DOHH2 (cell line): ENCODE measurements around the gene FIGNL2.

Source experiments
- EZH2phosphoT487 ChIP-seq: fragments of 200-600 bp; sonication (generic); IDR thresholded peaks from 2 replicates; pipeline ENCODE4 v1.6.1; 2017; ENCODE audit warnings: borderline replicate concordance, mild to moderate bottlenecking, antibody characterized with exemption, low read length, moderate library complexity, mixed read lengths
- TF ChIP-seq, protein P1 (sequence below): fragments of 200-600 bp; sonication (generic); IDR thresholded peaks from one replicate; pipeline ENCODE4 v1.5.1; 2014; ENCODE audit warnings: antibody characterized with exemption, mild to moderate bottlenecking, low read depth, low read length; ENCODE audit not compliant: poor library complexity, severe bottlenecking

DNA sequence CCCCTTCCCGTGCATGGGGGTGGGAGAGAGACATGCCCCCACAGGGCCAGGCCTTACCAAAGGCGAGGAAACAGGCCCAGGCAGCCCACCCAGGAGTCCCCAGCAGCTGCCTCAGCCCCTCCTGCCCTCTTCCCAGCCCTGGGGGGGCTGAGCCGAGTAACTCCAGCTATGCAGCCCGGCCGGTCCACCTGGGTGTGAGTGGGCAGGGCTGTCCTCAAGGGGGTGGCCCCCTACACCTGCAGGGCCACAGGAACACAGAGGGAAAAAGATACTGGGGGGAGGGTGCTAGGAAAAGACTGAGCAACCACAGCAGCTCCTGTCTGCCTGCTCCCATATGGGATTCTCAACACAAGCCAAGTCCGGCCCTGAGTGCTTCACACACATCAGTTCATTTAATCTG is 7.6 kb downstream of the FIGNL2 start:
- TF ChIP-seq, protein P1, sequence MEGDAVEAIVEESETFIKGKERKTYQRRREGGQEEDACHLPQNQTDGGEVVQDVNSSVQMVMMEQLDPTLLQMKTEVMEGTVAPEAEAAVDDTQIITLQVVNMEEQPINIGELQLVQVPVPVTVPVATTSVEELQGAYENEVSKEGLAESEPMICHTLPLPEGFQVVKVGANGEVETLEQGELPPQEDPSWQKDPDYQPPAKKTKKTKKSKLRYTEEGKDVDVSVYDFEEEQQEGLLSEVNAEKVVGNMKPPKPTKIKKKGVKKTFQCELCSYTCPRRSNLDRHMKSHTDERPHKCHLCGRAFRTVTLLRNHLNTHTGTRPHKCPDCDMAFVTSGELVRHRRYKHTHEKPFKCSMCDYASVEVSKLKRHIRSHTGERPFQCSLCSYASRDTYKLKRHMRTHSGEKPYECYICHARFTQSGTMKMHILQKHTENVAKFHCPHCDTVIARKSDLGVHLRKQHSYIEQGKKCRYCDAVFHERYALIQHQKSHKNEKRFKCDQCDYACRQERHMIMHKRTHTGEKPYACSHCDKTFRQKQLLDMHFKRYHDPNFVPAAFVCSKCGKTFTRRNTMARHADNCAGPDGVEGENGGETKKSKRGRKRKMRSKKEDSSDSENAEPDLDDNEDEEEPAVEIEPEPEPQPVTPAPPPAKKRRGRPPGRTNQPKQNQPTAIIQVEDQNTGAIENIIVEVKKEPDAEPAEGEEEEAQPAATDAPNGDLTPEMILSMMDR, result no peak
- no peak for TF ChIP-seq EZH2phosphoT487
